Tibial nerve (tissue), 4 donors: ENCODE results near the gene DPYSL4.

Source experiments
- CTCF ChIP-seq, 5 experiments: fragments of 200-600 bp in 3 of 5; fragments of 450-650 bp in 2 of 5; sonication (generic) in 3 of 5; IDR thresholded peaks; one replicate each; pipeline ENCODE4 v1.5.1; 2016 to 2019; ENCODE audit warnings: antibody characterized with exemption in 5 of 5, mild to moderate bottlenecking in 3 of 5, moderate library complexity in 2 of 5
- EP300 ChIP-seq, 2 donors: sonication (generic); formaldehyde crosslinking; IDR thresholded peaks; one replicate each; pipeline ENCODE4 v1.6.1; 2017; ENCODE audit warnings: antibody characterized with exemption in 2 of 2, mild to moderate bottlenecking in 1 of 2
- POLR2A ChIP-seq, 2 donors: fragments of 450-650 bp; IDR thresholded peaks; one replicate each; pipeline ENCODE4 v1.6.1; 2017; ENCODE audit warnings: antibody characterized with exemption in 2 of 2, mild to moderate bottlenecking in 2 of 2, moderate library complexity in 2 of 2

- TF ChIP-seq CTCF (IDR thresholded peaks at IDR 0.05): no peak
- TF ChIP-seq EP300 (IDR thresholded peaks at IDR 0.05): no peak
- no peak for TF ChIP-seq POLR2A (IDR thresholded peaks at IDR 0.05)
Measured at GRCh38 chr10:132167041-132167674, 19.6 kb upstream of the DPYSL4 start.
